ENCODE results near the gene TWF2. TPM values are rescaled to one million over a fixed set of nuclear protein-coding genes. Genes with fewer than 3 reads are reported as not detected.

The TWF2 gene
- polyA plus RNA-seq, 2 donors, result 22.0 to 40.3 TPM

DNA sequence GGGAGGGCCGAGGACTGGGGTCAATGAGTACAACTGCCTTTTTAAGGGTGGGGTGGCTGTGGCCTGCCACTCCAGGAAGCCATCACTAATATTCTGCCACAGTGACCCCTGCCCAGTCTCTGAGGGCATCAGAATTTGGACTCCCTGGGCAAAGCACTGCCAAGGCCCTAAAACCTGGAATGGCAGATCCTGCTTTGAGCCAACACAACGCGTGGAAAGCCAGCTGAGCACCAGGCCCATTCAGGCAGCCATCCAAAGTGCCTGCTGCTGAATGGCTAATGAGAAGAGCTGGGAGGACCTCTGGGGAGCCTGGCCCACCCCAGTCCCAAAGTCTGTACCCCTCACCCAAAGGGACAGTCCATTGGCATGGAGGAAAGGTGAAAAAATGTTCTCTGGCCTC is 5.0 kb downstream of the TWF2 start:
- Histone ChIP-seq H3K4me1 (ENCODE audit: control insufficient read depth in 2 of 2, insufficient read depth in 2 of 2, low read length in 1 of 2) (peaks cover 11 to 24% of the 10 kb centered on the region in 2 donors), H3K4me3 (ENCODE audit: low read depth in 1 of 2, low read length in 2 of 2) (no peak overlapping the region), H3K27ac (ENCODE audit: low read depth in 2 of 2, low read length in 1 of 2) (no peak overlapping the region), H3K9me3 (ENCODE audit: control insufficient read depth in 2 of 2, insufficient read depth in 1 of 2, low read depth in 1 of 2, low read length in 1 of 2) (peaks cover 0 to 1% of the 10 kb centered on the region in 2 donors), H3K36me3 (ENCODE audit: control insufficient read depth in 2 of 2, insufficient read depth in 2 of 2, low read length in 1 of 2) (peaks cover 22 to 47% of the 10 kb centered on the region in 2 donors), H3K27me3 (ENCODE audit: control insufficient read depth in 1 of 2, insufficient read depth in 2 of 2, low read length in 2 of 2) (no peaks in the 10 kb centered on the region)
- WGBS, 2 donors, result 65 to 68% methylated on average over 3 of the region's 3 CpGs

- 88 to 93% methylated on average over 5 of the region's 5 CpGs for WGBS, 2 donors
- H3K4me3 ChIP-seq (ENCODE audit: low read depth in 1 of 2, low read length in 2 of 2), result no peak overlapping the region
- peaks cover 22 to 54% of the 10 kb centered on the region in 2 donors for H3K36me3 ChIP-seq (ENCODE audit: control insufficient read depth in 2 of 2, insufficient read depth in 2 of 2, low read length in 1 of 2)
- no peak overlapping the region for H3K27ac ChIP-seq (ENCODE audit: low read depth in 2 of 2, low read length in 1 of 2)
- H3K9me3 ChIP-seq (ENCODE audit: control insufficient read depth in 2 of 2, insufficient read depth in 1 of 2, low read depth in 1 of 2, low read length in 1 of 2), result no peaks in the 10 kb centered on the region
- H3K4me1 ChIP-seq (ENCODE audit: control insufficient read depth in 2 of 2, insufficient read depth in 2 of 2, low read length in 1 of 2), result peaks cover 11 to 22% of the 10 kb centered on the region in 2 donors
- no peaks in the 10 kb centered on the region for H3K27me3 ChIP-seq (ENCODE audit: control insufficient read depth in 1 of 2, insufficient read depth in 2 of 2, low read length in 2 of 2)
These were observed 5.8 kb downstream of the TWF2 start for GRCh38 chr3:52233108-52233591.

DNA sequence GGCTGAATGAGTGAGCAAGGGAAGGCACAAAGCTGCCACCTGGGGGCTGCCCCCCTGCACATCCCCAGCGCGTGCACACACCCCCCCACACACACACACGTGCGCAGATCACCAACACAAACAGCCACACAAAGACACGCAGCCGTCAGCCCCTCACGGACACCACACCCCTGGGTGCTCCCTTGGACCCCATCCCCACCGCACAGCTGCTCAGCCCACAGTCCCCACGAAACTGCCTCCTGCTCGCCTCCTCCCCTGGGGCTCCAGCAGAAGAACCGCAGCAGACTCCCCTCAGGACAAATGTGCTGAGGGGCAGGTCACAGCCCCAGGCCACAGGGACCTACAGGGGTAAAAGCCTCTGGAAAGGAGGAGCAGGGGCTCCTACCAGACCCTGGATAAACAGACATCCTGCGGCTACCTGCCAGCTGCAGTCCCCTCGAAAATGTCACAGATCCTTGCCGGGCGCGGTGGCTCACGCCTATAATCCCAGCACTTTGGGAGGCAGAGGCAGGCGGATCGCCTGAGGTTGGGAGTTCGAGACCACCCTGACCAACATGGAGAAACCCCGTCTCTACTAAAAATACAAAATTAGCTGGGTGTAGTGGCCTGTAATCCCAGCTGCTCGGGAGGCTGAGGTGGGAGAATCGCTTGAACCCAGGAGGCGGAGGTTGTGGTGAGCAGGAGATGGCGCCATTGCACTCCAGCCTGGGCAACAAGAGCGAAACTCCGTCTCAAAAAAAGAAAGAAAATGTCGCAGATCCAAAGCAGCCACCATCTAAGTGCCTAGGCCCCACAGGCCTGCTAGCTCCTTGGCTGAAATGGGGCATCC is 6.5 kb downstream of the TWF2 start:
- Histone ChIP-seq H3K36me3 (ENCODE audit: control insufficient read depth in 2 of 2, insufficient read depth in 2 of 2, low read length in 1 of 2) (peaks cover 26 to 56% of the 10 kb centered on the region in 2 donors), H3K27me3 (ENCODE audit: control insufficient read depth in 1 of 2, insufficient read depth in 2 of 2, low read length in 2 of 2) (no peaks in the 10 kb centered on the region), H3K9me3 (ENCODE audit: control insufficient read depth in 2 of 2, insufficient read depth in 1 of 2, low read depth in 1 of 2, low read length in 1 of 2) (no peaks in the 10 kb centered on the region), H3K4me1 (ENCODE audit: control insufficient read depth in 2 of 2, insufficient read depth in 2 of 2, low read length in 1 of 2) (peaks cover 7 to 15% of the 10 kb centered on the region in 2 donors), H3K4me3 (ENCODE audit: low read depth in 1 of 2, low read length in 2 of 2) (no peak overlapping the region), H3K27ac (ENCODE audit: low read depth in 2 of 2, low read length in 1 of 2) (no peak overlapping the region)
- WGBS, 2 donors, result 83 to 87% methylated on average over 27 to 28 of the region's 28 CpGs

GRCh38 chr3:52231502-52232278 is 7.3 kb downstream of the TWF2 start:
- Histone ChIP-seq H3K27ac (ENCODE audit: low read depth in 2 of 2, low read length in 1 of 2) (no peak overlapping the region), H3K4me1 (ENCODE audit: control insufficient read depth in 2 of 2, insufficient read depth in 2 of 2, low read length in 1 of 2) (peaks cover 2 to 10% of the 10 kb centered on the region in 2 donors), H3K4me3 (ENCODE audit: low read depth in 1 of 2, low read length in 2 of 2) (no peak overlapping the region), H3K9me3 (ENCODE audit: control insufficient read depth in 2 of 2, insufficient read depth in 1 of 2, low read depth in 1 of 2, low read length in 1 of 2) (no peaks in the 10 kb centered on the region), H3K36me3 (ENCODE audit: control insufficient read depth in 2 of 2, insufficient read depth in 2 of 2, low read length in 1 of 2) (peaks cover 26 to 56% of the 10 kb centered on the region in 2 donors), H3K27me3 (ENCODE audit: control insufficient read depth in 1 of 2, insufficient read depth in 2 of 2, low read length in 2 of 2) (no peaks in the 10 kb centered on the region)
- WGBS, 2 donors, result 66 to 68% methylated on average over 32 to 34 of the region's 34 CpGs

DNA sequence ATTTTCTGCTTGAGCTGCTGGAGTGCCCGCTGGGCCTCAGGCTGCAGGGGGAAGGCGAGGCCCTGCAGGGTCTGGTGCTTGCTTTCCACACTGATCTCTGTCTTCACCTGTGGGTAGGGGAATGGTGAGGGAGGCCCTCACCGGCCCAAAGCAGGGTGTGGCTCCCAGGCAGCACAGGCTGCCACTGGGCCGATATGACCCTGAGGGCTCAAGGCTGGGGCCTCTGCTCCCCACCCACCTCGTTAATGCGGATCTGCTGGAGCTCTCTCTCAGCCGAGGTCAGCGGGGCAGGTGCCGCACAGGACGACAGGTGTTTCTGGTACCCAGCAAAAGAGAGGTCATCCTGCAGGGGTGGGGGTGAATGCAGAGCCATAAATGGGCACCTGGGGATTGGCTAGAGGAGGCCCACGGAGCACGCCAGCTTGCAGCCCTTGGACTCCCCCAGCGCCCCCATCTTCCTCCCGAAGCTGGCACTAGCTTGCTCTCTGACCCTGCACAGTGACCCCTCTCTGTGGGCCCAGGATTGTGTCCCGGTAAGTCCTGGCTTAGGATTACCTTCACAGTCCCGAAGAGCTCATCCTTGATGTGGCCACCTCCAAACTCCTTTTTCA is 8.0 kb downstream of the TWF2 start:
- H3K36me3 ChIP-seq (ENCODE audit: control insufficient read depth in 2 of 2, insufficient read depth in 2 of 2, low read length in 1 of 2), result peaks cover 26 to 56% of the 10 kb centered on the region in 2 donors
- H3K27ac ChIP-seq (ENCODE audit: low read depth in 2 of 2, low read length in 1 of 2), result no peak overlapping the region
- 86 to 88% methylated on average over 16 of the region's 16 CpGs for WGBS, 2 donors
- H3K9me3 ChIP-seq (ENCODE audit: control insufficient read depth in 2 of 2, insufficient read depth in 1 of 2, low read depth in 1 of 2, low read length in 1 of 2), result no peaks in the 10 kb centered on the region
- H3K27me3 ChIP-seq (ENCODE audit: control insufficient read depth in 1 of 2, insufficient read depth in 2 of 2, low read length in 2 of 2), result no peaks in the 10 kb centered on the region
- peaks cover 0 to 8% of the 10 kb centered on the region in 2 donors for H3K4me1 ChIP-seq (ENCODE audit: control insufficient read depth in 2 of 2, insufficient read depth in 2 of 2, low read length in 1 of 2)
- H3K4me3 ChIP-seq (ENCODE audit: low read depth in 1 of 2, low read length in 2 of 2), result no peak overlapping the region

DNA sequence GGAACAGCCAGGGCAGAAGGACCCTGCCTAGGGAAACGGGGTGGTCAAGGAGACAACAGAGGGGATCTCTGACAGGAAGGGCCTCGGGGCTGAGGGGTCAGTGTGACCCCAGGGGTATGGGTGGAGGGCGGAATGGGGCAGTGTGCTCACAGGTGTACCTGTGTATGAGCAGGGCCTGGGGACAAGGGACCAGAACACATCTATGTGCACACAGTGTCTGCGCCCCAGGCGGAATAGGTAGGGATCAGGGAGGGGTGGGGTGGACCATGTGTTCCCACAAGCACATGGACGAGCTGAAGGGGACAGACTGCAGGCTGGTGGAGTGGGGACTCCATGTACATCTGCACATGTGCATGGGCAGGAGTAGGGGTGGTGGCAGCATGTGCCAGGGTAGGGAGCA is 8.5 kb downstream of the TWF2 start:
- 93% methylated on average over 6 of the region's 6 CpGs for WGBS, 2 donors
- Histone ChIP-seq H3K36me3 (ENCODE audit: control insufficient read depth in 2 of 2, insufficient read depth in 2 of 2, low read length in 1 of 2) (peaks cover 26 to 54% of the 10 kb centered on the region in 2 donors), H3K4me1 (ENCODE audit: control insufficient read depth in 2 of 2, insufficient read depth in 2 of 2, low read length in 1 of 2) (peaks cover 0 to 10% of the 10 kb centered on the region in 2 donors), H3K9me3 (ENCODE audit: control insufficient read depth in 2 of 2, insufficient read depth in 1 of 2, low read depth in 1 of 2, low read length in 1 of 2) (no peaks in the 10 kb centered on the region), H3K4me3 (ENCODE audit: low read depth in 1 of 2, low read length in 2 of 2) (no peak overlapping the region), H3K27me3 (ENCODE audit: control insufficient read depth in 1 of 2, insufficient read depth in 2 of 2, low read length in 2 of 2) (no peaks in the 10 kb centered on the region), H3K27ac (ENCODE audit: low read depth in 2 of 2, low read length in 1 of 2) (no peak overlapping the region)

DNA sequence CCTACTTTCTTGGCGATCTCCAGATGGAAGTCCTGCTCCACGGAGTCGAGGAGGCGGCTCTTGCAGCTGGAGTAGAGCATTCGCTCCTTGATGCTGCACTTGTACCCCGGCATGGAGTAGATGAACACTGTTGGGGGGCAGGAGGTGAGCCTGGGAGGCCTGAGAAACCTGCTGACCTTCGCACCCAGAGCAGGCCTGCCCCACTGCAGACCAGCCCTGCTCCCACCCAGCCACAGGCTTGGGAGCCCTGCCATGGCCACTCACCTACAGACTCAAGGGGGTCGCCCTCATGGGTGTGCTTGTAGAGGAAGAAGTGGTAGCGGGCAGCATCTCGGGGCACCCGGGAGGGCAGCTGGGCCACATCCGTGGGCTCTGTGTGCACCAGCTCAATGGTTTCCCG is 9.3 kb downstream of the TWF2 start:
- Histone ChIP-seq H3K9me3 (ENCODE audit: control insufficient read depth in 2 of 2, insufficient read depth in 1 of 2, low read depth in 1 of 2, low read length in 1 of 2) (no peaks in the 10 kb centered on the region), H3K36me3 (ENCODE audit: control insufficient read depth in 2 of 2, insufficient read depth in 2 of 2, low read length in 1 of 2) (peaks cover 24 to 46% of the 10 kb centered on the region in 2 donors), H3K27ac (ENCODE audit: low read depth in 2 of 2, low read length in 1 of 2) (no peak overlapping the region), H3K27me3 (ENCODE audit: control insufficient read depth in 1 of 2, insufficient read depth in 2 of 2, low read length in 2 of 2) (no peaks in the 10 kb centered on the region), H3K4me1 (ENCODE audit: control insufficient read depth in 2 of 2, insufficient read depth in 2 of 2, low read length in 1 of 2) (peaks cover 0 to 11% of the 10 kb centered on the region in 2 donors), H3K4me3 (ENCODE audit: low read depth in 1 of 2, low read length in 2 of 2) (no peak overlapping the region)
- WGBS, 2 donors, result 94 to 96% methylated on average over 13 of the region's 13 CpGs

- Histone ChIP-seq H3K4me3 (ENCODE audit: low read depth in 1 of 2, low read length in 2 of 2) (no peak overlapping the region), H3K27ac (ENCODE audit: low read depth in 2 of 2, low read length in 1 of 2) (no peak overlapping the region), H3K36me3 (ENCODE audit: control insufficient read depth in 2 of 2, insufficient read depth in 2 of 2, low read length in 1 of 2) (peaks cover 18 to 39% of the 10 kb centered on the region in 2 donors), H3K27me3 (ENCODE audit: control insufficient read depth in 1 of 2, insufficient read depth in 2 of 2, low read length in 2 of 2) (no peaks in the 10 kb centered on the region), H3K9me3 (ENCODE audit: control insufficient read depth in 2 of 2, insufficient read depth in 1 of 2, low read depth in 1 of 2, low read length in 1 of 2) (no peaks in the 10 kb centered on the region), H3K4me1 (ENCODE audit: control insufficient read depth in 2 of 2, insufficient read depth in 2 of 2, low read length in 1 of 2) (peaks cover 0 to 12% of the 10 kb centered on the region in 2 donors)
- 89 to 90% methylated on average over 21 of the region's 21 CpGs for WGBS, 2 donors
These were observed 10.1 kb downstream of the TWF2 start for GRCh38 chr3:52228751-52229291.

DNA sequence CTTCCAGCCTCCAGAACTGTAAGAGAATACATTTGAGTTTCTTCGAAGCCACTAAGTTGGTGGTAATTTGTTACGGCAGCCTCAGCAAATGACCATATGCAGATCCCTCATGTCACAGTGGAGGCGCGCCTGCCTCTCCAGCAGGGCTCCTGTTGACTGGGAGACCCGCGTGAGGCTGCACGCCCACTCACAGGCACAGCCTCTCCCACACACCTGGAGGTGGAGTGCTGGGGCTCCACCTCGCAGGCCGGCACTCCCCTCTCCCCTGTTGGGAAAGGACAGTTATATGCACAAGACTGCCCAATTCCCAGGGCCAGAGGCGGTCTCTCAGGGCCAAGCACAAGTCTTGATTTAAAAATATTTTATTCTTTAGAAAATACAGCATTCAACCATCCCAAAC is 10.7 kb downstream of the TWF2 start:
- Histone ChIP-seq H3K36me3 (ENCODE audit: control insufficient read depth in 2 of 2, insufficient read depth in 2 of 2, low read length in 1 of 2) (peaks cover 18 to 39% of the 10 kb centered on the region in 2 donors), H3K9me3 (ENCODE audit: control insufficient read depth in 2 of 2, insufficient read depth in 1 of 2, low read depth in 1 of 2, low read length in 1 of 2) (no peaks in the 10 kb centered on the region), H3K27ac (ENCODE audit: low read depth in 2 of 2, low read length in 1 of 2) (no peak overlapping the region), H3K4me1 (ENCODE audit: control insufficient read depth in 2 of 2, insufficient read depth in 2 of 2, low read length in 1 of 2) (peaks cover 0 to 12% of the 10 kb centered on the region in 2 donors), H3K4me3 (ENCODE audit: low read depth in 1 of 2, low read length in 2 of 2) (no peak overlapping the region), H3K27me3 (ENCODE audit: control insufficient read depth in 1 of 2, insufficient read depth in 2 of 2, low read length in 2 of 2) (no peaks in the 10 kb centered on the region)
- 78 to 86% methylated on average over 10 of the region's 10 CpGs for WGBS, 2 donors
